Measurements from ENCODE around the gene MPHOSPH8.
"Not testable (repeated sequence)": the region's sequence is repeated elsewhere in the genome, so short reads cannot be mapped to it uniquely, and the experiment has no call there.

MPHOSPH8 gene

GRCh38 chr13:19691447-19691846, 58.0 kb downstream of the MPHOSPH8 start:
- DNase-seq = not testable (repeated sequence)

GRCh38 chr13:19695428-19695827, 62.0 kb downstream of the MPHOSPH8 start:
- DNase-seq = no peak

DNA sequence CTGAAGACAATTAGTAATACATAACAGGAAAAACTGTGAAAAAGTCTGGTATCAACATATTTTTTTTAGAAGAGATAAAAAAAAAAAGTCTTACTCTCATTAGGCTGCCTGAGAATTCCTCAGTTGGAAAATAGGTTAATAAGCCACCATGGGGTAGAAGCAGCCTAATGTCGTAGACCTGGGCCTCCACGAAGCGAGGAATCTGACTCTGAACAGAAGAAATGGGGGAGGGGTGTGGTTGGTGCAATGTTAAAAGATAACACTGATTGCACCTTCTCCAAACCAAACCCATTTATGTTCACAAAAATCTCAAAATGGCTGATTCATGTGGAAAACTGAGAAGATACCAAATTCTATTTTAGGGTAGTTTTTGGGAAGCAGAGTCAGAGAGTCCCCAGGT, 62.4 kb downstream of the MPHOSPH8 start:
- DNase-seq = no peak

GRCh38 chr13:19700963-19701362, 67.5 kb downstream of the MPHOSPH8 start:
- DNase-seq = not testable (repeated sequence)

- DNase-seq = not testable (repeated sequence)
These were observed 68.2 kb downstream of the MPHOSPH8 start for GRCh38 chr13:19701619-19702018.

GRCh38 chr13:19704256-19704655, 70.8 kb downstream of the MPHOSPH8 start:
- not testable (repeated sequence) for DNase-seq

DNA sequence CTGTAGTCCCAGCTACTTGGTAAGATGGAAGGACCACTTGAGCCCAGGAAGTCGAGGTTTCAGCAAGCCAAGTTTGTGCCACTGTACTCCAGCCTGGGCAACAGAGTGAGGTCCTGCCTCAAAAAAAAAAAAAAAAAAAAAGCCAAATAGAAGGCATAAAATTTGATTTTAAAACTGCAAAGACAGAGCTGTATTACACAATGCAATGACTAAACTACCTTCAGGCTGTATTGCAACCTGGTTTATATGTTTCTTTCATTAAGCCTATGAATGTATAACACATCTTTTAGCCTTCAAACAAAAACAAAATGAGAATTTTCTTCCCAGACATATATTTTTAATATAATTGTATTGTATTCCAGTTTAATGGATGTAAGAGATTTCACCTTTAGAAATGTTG, 75.6 kb downstream of the MPHOSPH8 start:
- not testable (repeated sequence) for DNase-seq

DNA sequence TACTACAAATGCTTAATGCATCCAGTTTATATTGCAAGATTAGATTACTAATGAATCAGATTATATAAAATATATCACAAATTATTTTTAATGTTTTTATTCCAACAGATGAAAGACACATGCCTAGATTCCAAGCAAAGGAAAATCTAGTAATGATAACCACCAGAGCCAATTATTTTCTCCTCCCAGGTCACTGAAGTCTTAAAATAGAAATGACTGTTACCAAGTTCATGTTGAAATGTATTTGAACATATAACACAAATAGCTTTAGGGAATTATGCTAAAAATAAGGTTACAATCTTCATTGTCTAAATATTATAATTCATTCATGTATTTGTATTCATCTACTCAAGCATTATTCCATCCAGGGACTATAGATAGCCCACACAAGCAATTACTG, 76.3 kb downstream of the MPHOSPH8 start:
- DNase-seq = not testable (repeated sequence)

- peak; percentile 46 to 53 for DNase-seq
These were observed 79.9 kb downstream of the MPHOSPH8 start for GRCh38 chr13:19713186-19713965.

DNA sequence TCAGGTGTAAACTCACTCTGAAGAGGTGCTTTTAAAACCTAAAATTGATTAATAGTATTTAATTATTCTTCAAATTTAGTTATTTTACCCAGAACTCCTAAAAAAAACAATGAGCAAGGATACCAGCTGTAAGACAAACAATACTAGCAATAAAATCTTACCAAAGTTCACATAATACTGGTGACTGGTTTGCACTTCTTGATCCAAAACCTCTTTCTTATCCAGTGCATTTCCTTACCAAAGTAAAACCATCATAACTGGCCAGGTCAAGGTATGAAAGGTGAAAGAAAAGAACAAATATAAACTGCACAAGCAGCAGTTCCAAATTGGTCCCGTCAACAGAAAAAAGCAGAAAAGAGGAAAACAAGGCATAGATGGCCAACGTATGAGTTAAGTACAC, 86.6 kb downstream of the MPHOSPH8 start:
- no peak for DNase-seq

All from inflammatory macrophage treated with lipopolysaccharide for 1 hour (primary cell).